Myocyte (in vitro differentiated cells): ENCODE results near the gene COX7B2. TPM values are rescaled to one million over a fixed set of nuclear protein-coding genes. Genes with fewer than 3 reads are reported as not detected.

ENCODE experiments used
- DNase-seq: peaks from one replicate; pipeline ENCODE4 v3.0.0-alpha.2; 2012; ENCODE audit warnings: low read depth
- total RNA-seq: library from RNA; depleted of rRNA; stranded (reverse); fragments of >200 nt; gene quantifications from 2 replicates; pipeline ENCODE4 v1.2.3, GENCODE V29; 2014

Gene COX7B2
- total RNA-seq, 1 donor from 2014 or later: not detected

DNA sequence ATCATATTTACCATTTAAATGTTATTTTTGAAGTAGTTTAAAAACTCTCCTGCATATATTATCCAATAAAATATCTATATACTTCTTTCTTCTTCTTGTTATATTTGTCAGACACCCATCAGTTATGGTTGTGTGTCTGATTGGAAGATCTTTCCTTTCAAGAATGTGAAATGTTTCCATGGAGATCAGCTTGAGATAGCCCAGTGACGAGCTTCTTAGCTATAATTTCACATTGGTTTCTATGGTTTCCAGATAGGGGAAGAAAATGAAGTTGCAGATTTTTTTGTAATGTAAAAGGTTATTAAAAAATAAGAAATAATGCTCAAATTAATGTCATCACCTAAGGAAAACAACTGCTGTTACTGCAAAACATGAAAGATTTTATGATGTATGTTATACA is 189.0 kb downstream of the COX7B2 start:
- no peak for DNase-seq

DNA sequence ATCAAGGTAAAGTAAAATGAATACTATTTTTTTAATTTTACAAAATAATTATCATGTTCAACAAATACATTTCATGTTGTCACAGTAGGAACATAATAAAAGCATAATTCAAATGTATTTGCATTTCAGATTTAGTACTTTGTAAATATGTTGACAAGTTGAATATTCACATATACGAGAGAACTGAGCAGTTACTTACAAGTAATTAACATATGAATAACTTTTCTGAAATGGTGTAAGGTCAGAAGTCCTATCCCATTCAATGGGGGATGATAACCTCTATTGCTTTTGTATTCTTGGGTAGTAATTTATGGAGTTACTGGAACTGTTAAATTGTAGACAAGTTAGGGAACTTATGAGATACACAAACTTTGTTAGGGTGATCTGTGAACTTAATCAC is 191.1 kb downstream of the COX7B2 start:
- no peak for DNase-seq

DNA sequence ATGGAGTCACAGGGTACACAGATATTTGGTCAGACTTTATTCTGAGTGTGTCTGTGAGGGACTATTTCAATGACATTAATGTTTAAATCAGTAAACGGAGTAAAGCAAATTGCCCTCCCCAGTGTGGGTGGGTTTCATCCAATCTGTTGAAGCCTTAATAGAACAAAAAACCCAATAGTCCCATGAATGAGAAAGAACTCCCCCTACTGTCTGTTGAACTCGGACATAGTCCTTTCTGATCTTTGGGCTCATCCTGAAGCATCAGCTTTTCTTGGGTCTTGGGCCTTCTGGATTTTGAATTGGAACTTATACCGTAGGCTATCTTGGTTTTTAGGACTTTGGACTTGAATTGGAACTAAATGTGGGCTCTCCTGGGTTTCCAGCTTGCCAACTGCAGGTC is 193.6 kb downstream of the COX7B2 start:
- no peak for DNase-seq

- DNase-seq: no peak
Observed at GRCh38 chr4:46698891-46699290, 210.2 kb downstream of the COX7B2 start.

Other genes starting within 250 kb of the COX7B2 start
- gene GABRA4, start 84.3 kb upstream of the COX7B2 start, total RNA-seq: not detected in 2 replicates
- not detected in 2 replicates for gene GABRB1, start 122.3 kb upstream of the COX7B2 start, total RNA-seq